Stromal cell of bone marrow (primary cell): ENCODE measurements around the gene METAP1.
"Not testable (repeated sequence)": the region's sequence is repeated elsewhere in the genome, so short reads cannot be mapped to it uniquely, and the experiment has no call there.

ENCODE experiments used
- DNase-seq: peaks from one replicate; pipeline ENCODE4 v3.0.0-alpha.2; 2012; ENCODE audit warnings: low read depth

METAP1 gene

GRCh38 chr4:99099814-99100213 is 104.3 kb downstream of the METAP1 start:
- DNase-seq: not testable (repeated sequence)

GRCh38 chr4:99100876-99101275 is 105.4 kb downstream of the METAP1 start:
- no peak for DNase-seq

- DNase-seq: no peak
These were observed 107.1 kb downstream of the METAP1 start for GRCh38 chr4:99102634-99103033.

- no peak for DNase-seq
These were observed 107.6 kb downstream of the METAP1 start for GRCh38 chr4:99103166-99103565.

- no peak for DNase-seq
These were observed 108.6 kb downstream of the METAP1 start for GRCh38 chr4:99104153-99104552.

GRCh38 chr4:99109286-99109685 is 113.8 kb downstream of the METAP1 start:
- DNase-seq: not testable (repeated sequence)
